ENCODE results near the gene LBH.

Gene LBH

DNA sequence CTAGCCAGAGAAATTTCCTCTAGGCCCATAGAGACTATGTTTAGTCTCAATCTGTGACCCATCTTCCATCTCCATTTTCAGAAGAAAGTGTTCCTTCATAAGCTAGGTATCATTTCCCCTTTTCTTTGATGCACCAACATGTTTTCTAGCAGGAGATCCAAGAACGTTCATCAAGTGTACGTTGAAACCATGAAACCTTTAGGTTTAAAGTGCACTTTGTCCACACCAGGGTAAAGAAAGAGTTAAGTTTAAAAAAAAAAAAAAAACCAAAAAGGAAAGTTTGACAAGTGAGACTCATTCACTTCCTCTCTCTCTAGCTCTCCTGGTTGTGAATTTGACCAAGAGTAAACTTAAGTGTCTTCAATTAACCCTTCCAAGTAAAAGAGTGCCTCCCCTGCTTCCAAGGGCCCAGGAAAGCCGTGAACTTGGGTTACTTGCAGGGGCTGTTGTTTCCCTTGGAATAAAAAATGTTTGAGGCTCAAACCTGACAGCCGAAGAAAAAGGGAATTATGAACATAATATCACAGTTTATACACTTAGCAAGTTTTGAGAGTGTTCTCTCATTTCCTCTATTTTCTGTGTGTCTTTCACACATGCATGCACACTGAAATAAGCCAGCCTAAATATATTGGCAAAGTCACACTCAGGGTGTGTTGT lies 56.7 kb downstream of the LBH start:
- in situ Hi-C loops (cut with HindIII; ENCODE audit: low pct_ligation_motif_present, low sequenced_read_pairs): no loop called here
- DNase-seq: no peak

DNA sequence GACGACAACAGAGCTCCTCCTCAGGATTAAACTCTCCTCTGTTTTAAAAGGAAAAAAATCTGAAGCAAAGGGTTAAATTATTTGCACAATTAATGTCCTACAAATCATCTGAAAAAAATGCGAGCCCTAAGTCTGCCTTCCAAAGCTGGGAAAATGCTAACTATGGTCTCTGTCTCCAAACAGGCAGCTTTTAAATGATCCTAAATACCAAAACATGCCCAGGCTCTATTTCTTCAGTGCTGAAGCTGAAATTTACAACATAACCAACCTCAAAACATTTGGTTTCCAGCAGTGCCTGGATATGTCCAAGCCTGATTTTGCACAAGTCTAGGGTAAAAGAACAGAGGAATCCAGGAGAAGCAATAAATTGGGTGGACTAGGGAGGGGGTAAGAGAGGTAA lies 57.2 kb downstream of the LBH start:
- TF ChIP-seq, protein P1, sequence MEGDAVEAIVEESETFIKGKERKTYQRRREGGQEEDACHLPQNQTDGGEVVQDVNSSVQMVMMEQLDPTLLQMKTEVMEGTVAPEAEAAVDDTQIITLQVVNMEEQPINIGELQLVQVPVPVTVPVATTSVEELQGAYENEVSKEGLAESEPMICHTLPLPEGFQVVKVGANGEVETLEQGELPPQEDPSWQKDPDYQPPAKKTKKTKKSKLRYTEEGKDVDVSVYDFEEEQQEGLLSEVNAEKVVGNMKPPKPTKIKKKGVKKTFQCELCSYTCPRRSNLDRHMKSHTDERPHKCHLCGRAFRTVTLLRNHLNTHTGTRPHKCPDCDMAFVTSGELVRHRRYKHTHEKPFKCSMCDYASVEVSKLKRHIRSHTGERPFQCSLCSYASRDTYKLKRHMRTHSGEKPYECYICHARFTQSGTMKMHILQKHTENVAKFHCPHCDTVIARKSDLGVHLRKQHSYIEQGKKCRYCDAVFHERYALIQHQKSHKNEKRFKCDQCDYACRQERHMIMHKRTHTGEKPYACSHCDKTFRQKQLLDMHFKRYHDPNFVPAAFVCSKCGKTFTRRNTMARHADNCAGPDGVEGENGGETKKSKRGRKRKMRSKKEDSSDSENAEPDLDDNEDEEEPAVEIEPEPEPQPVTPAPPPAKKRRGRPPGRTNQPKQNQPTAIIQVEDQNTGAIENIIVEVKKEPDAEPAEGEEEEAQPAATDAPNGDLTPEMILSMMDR (IDR thresholded peaks at IDR 0.05; ENCODE audit: low read depth, low read length, missing control alignments): no peak
- no peak for DNase-seq
- in situ Hi-C loops (cut with HindIII; ENCODE audit: low pct_ligation_motif_present, low sequenced_read_pairs): no loop called here

More for the DNA sequence above, 56.7 kb downstream of the LBH start:
- Histone ChIP-seq H3K27ac (no peak overlapping the region), H3K27me3 (replicated peaks) (no peaks in the 10 kb centered on the region), H3K36me3 (replicated peaks) (no peaks in the 10 kb centered on the region), H3K4me3 (ENCODE audit: low read depth, low read length) (no peak overlapping the region)
- TF ChIP-seq, protein P1 (IDR thresholded peaks at IDR 0.05; ENCODE audit: low read depth, low read length, missing control alignments): no peak

DNA sequence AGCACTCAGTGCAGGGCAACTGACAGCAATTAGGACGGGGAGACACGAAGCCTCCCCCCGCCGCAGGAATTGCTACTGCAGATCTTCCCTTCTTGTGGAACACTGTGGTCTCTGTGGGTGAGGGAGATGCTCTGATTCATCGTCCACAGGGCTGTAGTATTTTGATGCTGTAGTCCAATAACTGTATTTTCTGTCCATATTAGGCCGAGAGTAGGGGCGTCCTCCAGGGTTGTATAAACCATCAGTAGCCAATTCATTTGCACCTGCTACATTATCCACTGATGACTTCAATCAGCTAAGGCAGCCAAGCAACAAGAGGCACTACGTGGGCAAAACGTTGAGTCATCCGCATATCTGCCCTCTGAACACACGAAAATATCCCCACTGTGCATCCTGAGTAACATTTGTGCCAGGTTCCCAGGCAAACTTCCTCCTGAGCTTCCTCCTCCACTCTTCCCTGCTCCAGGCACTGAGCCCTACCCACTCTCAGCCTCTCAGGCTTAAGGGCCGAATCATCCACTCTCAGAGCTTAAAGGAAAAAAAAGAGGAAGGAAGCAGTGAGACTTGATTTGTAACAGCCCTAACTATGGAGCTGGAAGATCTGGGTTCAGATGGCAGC lies 62.1 kb downstream of the LBH start:
- peak; percentile 66 for DNase-seq
- no peak overlapping the region for H3K27ac ChIP-seq
- in situ Hi-C loops (cut with HindIII; ENCODE audit: low pct_ligation_motif_present, low sequenced_read_pairs): no loop called here

More for the DNA sequence above, 57.2 kb downstream of the LBH start:
- H3K4me3 ChIP-seq (ENCODE audit: low read depth, low read length): no peak overlapping the region
- no peak overlapping the region for H3K27ac ChIP-seq
- H3K36me3 ChIP-seq (replicated peaks): no peaks in the 10 kb centered on the region
- no peaks in the 10 kb centered on the region for H3K27me3 ChIP-seq (replicated peaks)

DNA sequence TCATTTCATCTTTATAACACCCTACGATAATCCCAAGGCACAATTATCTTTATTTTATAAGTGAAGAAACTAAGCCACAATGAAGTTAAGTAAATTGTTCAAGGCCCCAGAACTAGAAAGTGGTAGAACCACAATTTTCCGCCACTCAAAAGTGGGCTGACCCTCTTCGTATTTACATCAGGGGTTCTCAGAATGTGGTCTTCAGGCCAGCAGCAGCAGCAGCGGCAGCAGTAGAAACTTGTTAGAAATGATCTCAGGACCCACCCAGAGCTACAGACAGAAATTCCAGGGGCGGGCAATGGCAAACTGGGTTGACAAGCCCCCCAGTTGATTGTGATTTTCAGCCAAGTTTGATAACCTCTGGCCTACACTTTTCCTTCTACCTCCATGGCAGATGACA lies 62.8 kb downstream of the LBH start:
- DNase-seq: no peak
- H3K36me3 ChIP-seq (replicated peaks): no peaks in the 10 kb centered on the region
- no peaks in the 10 kb centered on the region for H3K27me3 ChIP-seq (replicated peaks)
- no peak overlapping the region for H3K27ac ChIP-seq
- TF ChIP-seq, protein P1 (IDR thresholded peaks at IDR 0.05; ENCODE audit: low read depth, low read length, missing control alignments): no peak
- no peak overlapping the region for H3K4me3 ChIP-seq (ENCODE audit: low read depth, low read length)
- in situ Hi-C loops (cut with HindIII; ENCODE audit: low pct_ligation_motif_present, low sequenced_read_pairs): no loop called here

More for the DNA sequence above, 62.1 kb downstream of the LBH start:
- TF ChIP-seq, protein P1 (IDR thresholded peaks at IDR 0.05; ENCODE audit: low read depth, low read length, missing control alignments): no peak
- Histone ChIP-seq H3K27me3 (replicated peaks) (no peaks in the 10 kb centered on the region), H3K36me3 (replicated peaks) (no peaks in the 10 kb centered on the region), H3K4me3 (ENCODE audit: low read depth, low read length) (no peak overlapping the region)

- H3K27ac ChIP-seq: no peak overlapping the region
- H3K27me3 ChIP-seq (replicated peaks): no peaks in the 10 kb centered on the region
- TF ChIP-seq, protein P1 (IDR thresholded peaks at IDR 0.05; ENCODE audit: low read depth, low read length, missing control alignments): no peak
- in situ Hi-C loops (cut with HindIII; ENCODE audit: low pct_ligation_motif_present, low sequenced_read_pairs): no loop called here
- DNase-seq: no peak
- no peaks in the 10 kb centered on the region for H3K36me3 ChIP-seq (replicated peaks)
- H3K4me3 ChIP-seq (ENCODE audit: low read depth, low read length): no peak overlapping the region
Observed at GRCh38 chr2:30296496-30296895, 65.2 kb downstream of the LBH start.

Data from brain microvascular endothelial cell (primary cell).